SH-SY5Y (cell line): Measurements from ENCODE around the gene CST2.

Source experiments
- GATA2 ChIP-seq: IDR thresholded peaks from 2 replicates; pipeline ENCODE4 v1.6.1; 2011; ENCODE audit warnings: mild to moderate bottlenecking, low read depth, low read length
- GATA3 ChIP-seq: IDR thresholded peaks from 2 replicates; pipeline ENCODE4 v1.6.1; 2011; ENCODE audit warnings: low read depth, mild to moderate bottlenecking, low read length, moderate library complexity

Gene CST2, protein sequence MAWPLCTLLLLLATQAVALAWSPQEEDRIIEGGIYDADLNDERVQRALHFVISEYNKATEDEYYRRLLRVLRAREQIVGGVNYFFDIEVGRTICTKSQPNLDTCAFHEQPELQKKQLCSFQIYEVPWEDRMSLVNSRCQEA

DNA sequence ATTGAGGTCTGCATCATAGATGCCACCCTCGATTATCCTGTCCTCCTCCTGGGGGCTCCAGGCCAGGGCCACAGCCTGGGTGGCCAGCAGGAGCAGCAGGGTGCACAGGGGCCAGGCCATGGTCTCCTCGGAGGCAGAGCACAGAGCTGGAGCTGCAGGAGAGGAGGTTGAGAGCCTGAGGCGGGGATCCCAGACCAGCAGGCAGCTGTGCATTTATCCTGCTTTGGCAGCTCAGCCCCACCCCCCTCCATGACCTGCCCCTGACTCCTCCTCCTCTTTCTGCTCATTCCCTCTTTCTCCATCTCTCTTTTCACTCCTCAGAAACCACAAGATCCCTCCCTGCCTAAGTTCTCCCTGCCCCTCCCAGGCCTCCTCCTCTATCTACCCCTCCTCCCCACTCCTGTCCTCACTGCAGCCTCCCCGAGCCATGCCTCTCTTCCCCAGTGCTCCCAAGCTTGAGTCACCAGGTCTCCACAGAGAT, at the start of gene CST2:
Gene CST2, minus strand, starts transcription at position 189 of the 481 bp plus-strand sequence. Its CDS starts 69 bp downstream, at position 120.
- TF ChIP-seq GATA2 (no peak), GATA3 (no peak)

DNA sequence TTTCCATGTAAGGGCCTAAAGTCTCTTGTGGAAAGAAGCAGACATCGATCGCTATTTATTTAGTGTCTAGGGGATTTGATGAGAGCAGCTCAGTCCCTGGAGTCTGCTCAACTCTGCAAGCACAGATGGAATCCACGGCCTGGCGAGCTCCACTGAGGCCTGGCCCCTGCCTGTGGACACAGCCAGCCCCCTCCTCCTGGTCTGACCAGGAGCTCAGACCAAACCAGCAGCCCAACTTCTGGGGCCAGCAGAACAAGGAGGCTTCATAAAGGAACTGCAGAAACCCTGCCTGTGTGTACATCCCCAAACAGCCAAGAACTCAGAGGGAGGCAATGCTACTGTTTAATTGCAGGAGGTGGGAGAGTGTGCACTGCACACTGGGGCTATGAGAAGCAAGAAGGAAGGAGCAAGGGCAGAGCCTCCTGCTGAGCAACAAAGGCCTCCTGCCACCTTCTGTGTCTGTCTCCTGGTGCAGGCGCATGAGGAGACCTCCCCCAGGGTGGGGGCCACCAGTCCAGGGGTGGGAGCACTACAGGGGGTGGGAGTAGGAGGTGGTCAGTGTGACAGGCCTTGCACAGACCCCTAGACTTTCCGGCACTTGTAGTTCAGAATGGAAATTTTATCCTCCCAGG, 49.2 kb upstream of the CST2 start:
- TF ChIP-seq GATA2: no peak
- no peak for TF ChIP-seq GATA3

DNA sequence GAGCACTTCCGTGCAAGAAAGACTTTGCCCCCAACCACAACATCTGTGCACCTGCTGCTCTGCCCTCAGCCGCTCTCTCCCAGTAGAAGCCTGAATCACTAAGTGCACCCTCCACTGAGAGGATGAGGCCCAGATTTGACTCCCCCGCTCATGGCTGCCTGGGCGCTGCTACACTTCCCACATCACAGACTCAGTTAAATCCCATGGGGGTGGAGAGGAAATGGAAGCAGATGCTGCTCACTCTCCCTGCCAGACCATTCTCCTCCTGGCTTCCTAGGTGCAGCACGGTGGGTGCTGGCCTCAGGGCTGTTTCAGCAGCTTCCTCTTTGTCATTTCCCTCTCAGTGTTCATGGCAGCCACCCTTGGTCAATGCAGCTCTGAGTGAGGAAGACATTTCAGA, 48.2 kb upstream of the CST2 start:
- TF ChIP-seq GATA2 (no peak), GATA3 (no peak)

DNA sequence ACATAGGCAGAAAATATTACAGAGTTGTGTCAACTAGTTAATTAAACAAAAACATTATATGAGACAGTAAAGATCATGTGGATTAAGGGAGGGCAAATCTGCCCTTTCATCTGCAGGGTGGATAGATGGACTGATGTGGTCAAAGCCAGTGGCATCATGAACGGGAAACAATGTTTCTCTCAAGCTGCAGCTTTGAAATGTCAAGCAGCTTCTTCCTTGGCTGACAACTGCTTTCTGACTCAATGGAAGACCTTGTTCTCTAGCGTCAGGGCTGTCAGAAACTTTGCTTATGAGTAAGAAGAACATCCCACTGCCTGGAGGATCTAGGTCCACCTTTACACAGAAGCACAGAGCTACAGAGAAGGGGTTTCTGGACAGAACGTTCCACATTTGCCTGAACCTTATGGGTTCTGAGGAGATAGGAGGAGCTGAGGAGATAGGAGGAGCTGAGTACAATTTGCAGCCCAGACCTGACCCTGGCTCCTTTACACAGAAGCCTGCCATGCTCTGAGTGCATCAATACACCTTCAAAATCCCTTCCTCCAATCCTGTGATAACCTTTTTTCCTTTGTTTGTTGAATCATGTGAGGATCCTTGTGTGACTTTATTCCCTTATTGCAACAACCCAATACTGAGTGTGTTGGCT, 47.0 kb upstream of the CST2 start:
- TF ChIP-seq GATA2 (no peak), GATA3 (no peak)

DNA sequence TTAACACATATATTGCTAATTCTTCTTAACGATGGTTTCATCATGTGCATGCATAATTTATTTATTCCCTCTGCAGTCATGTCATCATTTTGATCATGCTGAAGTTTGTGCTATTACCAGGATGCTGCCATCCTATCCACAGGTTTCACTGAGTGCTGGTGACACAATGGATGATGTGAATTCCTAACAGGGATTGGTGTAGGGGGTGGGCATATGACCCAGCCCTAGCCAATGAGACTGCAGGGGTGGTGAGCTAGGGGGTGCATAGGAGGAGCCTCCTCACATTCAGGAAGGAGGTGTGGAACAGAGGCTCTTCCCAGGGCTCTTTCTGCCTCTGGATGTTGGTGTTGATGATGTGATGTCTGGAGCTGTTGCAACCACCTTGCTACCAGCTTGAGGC, 45.5 kb upstream of the CST2 start:
- TF ChIP-seq GATA2 (no peak), GATA3 (no peak)

DNA sequence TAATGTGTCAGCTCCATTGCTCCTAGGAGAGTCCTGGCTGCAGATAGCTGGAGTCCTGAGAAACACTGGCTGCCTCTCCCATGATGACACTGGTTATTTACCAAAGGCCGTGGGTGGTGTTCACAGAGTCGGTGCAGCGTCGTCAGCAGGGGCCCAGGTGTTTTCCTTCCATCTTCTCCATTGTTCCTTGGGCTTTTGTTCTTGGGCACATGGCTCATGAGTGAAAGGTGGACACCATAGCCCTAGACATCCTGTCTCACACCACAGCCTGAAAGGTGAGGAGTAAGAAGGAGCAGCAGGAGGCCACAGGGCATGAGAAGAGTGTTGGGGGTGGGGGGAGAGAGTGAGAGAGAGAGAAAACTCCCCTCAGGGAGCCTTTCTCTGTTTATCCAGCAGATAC, 43.9 kb upstream of the CST2 start:
- TF ChIP-seq GATA2 (no peak), GATA3 (no peak)

DNA sequence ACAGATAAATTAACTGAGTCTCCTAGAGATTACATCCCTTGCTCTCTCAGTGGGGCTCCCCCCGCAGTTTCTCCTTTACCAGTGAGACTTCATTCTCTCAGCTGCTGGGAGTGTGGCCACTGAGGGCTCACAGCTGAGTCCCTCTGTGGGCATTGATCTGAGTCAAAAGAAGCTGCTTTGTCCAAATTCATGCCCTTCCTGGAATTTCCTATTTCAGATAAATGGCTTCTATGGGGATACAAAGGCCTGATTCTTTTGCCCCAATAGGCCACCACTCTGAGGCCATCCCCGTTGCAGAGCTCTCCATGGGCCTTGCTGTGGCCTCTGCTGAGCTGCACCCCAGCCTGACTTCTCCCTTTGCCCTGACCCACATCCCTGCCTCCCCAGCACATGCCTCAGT, 43.0 kb upstream of the CST2 start:
- no peak for TF ChIP-seq GATA2
- TF ChIP-seq GATA3: no peak

DNA sequence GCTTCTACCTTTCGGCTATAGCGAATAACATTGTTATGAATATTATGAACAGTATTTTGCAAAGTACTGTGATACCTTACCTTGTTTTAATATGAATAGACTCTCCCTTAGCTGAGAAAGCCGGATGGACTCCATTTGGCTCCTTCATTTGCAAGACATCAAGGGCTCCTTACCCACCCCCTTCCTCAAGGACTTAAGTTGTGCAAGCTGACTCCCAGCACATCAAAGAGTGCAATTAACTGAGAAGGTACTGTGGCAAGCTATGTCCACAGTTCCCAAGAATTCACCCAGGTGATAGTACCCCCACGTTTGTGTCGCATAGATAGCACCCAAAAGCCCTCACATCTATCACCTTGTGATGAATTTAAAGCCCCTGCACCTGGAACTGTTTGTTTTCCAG, 41.8 kb upstream of the CST2 start:
- no peak for TF ChIP-seq GATA2
- no peak for TF ChIP-seq GATA3

DNA sequence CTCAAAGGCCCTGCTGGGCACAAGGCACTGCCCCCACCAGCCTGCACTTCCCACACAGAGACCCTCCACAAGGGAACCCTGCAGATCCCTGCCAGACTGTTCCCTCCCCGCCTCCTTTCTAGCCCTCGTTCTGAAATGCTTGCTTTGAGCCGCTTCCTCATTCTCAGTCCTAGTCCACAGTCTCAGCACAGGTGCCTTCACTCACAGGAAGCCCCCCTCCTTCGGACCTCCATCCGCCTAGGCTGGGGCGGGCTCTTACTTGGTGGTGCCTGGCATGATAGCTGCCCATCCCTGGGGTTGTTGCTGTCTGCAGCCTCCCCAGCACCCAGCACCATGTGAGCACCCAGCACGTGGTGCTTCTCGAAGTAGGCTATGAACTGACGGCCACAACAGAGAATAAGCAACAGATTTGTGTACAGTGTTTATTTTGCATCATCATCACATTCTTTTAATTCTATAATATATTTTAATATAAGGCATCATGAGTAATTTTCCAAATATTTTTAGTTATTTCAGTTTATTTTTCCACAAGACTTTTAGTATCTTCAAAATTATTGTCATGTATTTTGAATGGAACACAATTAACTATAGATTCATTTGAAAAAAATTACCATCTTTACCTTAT, 40.7 kb upstream of the CST2 start:
- TF ChIP-seq GATA3 (no peak), GATA2 (no peak)

DNA sequence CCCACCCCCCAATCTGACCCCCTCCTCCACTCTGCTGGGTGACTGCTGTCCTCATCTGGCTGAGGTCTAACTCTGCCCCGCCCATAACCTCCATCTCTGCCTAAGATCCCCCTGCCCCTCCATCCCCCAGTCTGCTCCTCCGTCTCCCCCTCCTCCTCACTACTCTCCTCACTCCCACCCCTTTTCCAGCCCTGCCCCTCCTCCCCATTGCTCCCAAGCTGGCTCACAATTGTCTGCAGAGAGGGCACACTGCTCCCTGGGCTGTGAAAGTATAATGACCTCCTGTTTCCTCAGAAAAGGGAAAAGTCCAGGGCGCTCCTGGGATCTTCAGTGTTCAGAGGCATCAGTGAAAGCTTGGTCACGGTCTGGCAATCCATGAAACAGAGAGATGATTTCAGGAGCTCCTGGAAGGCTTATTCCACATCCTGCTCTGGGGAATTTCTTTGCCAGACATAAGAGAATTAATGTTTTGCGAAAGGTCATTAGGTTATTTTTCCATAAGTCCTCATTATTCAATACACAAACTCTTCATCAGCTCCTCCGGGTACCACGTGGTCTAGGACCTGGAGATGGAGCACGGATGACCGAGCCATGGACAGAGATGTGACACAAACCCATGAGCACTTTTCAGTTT, 31.6 kb upstream of the CST2 start:
- no peak for TF ChIP-seq GATA2
- TF ChIP-seq GATA3: no peak

DNA sequence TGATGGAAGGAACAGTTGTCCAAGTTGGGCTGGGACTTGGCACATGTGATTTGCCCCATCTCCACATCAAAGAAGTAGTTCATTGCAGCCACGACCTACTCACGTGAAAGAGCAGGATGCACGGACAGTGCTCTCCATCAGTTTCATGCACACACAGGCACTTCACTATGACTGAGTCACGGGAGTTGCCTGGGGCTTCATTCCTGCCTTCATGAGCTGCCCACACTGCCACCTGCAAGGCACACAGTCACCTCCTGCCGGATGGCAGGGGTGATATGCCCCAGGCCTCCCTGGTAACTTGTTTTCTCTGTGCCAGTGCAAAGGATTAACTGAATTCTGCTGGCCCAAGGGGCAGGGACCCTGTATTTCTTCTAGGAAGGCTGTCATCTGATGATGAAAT, 30.2 kb upstream of the CST2 start:
- TF ChIP-seq GATA2 (no peak), GATA3 (no peak)

DNA sequence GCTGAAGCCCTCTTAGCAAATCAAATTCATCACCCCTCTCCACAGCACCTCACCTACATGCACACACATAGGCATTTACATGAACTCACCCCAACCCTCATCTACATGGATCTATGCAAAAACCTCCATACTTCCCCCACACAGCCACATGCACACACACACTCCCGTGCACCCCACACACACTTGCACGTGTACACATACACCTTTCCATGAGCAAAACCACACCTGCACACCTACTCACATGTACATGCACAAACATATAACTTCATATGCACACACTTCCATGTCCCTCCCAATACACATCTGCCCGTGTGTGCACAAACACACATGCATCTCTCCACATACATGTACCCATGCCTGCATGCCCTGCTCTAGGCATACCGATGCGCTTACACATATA, 29.7 kb upstream of the CST2 start:
- no peak for TF ChIP-seq GATA2
- no peak for TF ChIP-seq GATA3

DNA sequence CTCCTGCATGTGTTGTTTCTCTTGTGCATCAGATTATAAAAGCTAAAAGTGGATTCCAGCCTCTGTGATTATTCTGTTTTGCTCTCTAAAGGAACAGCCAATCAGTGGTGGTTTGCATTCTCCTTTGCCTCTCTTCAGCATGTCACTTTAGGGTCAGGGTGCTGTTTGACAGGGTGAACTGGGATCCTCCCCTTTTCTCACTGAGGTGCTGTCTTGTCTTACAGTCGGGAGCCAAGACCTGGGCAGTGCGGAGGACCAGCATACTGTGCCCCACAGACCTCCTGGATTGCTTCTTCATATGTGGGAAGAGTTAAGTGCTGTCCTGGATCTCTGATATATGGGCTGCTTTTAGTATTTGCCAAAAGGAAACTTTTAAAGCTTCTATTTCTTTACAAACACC, 15.2 kb upstream of the CST2 start:
- TF ChIP-seq GATA2: no peak
- no peak for TF ChIP-seq GATA3

DNA sequence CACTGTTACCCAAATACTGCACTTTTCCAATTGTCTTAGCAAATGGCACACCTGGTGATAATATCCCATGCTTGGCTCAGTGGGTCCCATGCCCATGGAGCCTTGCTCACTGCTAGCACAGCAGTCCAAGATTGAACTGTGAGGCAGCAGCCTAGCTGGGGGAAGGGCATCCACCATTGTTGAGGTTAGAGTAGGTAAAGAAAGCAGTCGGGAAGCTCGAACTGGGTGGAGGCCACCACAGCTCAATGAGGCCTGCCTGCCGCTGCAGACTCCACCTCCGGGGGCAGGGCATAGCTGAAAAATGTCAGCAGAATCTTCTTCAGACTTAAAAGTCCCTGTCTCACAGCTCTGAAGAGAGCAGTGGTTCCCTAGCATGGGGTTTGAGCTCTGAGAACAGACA, 9.2 kb upstream of the CST2 start:
- TF ChIP-seq GATA2: no peak
- no peak for TF ChIP-seq GATA3
